Activated gamma-delta T cell treated with Interleukin-2 at 50 U/mL for 16 hours (primary cell): ENCODE results near the gene QKI.

ENCODE experiments used
- DNase-seq: peaks from one replicate; pipeline ENCODE4 v3.0.0-alpha.2; 2020

QKI gene

DNA sequence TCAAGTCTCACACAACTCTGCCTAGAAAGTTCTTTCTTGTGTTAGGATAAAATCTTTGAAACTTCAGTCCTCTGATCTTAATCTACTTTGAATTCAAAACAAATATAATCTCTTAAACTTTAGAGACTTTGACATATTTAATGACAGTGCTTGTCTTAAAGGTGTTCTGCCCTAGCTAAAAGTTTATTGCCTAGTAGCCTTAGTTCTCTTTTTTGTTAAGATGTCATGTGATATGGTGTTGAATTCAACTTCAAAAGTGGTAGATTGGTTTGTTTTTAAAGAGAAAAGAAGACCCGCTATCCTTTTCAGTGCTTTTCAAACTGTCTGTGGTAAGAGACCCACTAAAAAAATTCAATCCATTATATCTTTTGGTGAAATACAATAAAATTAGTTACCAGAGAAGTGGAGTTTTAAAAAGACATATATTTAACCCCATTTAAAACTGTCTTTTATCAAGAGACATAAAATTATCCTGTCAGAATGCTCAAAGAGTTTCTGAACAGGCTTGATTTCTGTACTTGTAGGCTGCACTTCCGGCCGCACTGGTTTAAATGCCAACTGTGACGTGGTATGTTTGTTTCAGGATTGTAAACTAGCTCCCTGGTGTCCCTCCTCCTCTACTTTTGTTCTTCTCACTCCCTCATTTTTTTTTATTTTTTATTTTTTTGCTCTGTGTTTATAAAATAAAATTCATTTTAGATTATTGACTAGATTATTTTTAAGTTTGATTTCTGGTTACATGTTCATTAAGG, 76.5 kb downstream of the QKI start:
- DNase-seq: no peak

GRCh38 chr6:163491737-163492300, 77.3 kb downstream of the QKI start:
- no peak for DNase-seq

- DNase-seq: no peak
These were observed 79.8 kb downstream of the QKI start for GRCh38 chr6:163494279-163494727.

DNA sequence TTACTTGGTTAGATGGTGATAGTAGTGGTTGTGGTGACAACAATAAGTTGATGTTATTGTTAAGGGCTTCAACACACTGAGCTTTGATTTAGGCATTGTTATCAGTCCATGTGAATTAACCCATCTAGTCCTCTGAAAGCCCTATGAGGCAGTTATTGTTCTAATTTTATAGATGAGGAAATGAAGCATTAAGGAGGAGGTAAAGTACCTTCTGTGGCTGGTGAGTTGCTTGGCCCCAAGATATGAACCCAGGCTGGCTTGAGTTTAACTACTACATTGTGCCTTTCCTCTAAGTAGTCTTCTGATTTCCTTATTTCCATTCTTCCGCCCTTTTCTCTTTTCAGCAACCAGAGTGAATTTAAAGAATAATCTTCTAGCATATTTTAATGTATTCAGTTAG, 81.7 kb downstream of the QKI start:
- DNase-seq: no peak

- DNase-seq: no peak
These were observed 85.6 kb downstream of the QKI start for GRCh38 chr6:163500105-163500504.

DNA sequence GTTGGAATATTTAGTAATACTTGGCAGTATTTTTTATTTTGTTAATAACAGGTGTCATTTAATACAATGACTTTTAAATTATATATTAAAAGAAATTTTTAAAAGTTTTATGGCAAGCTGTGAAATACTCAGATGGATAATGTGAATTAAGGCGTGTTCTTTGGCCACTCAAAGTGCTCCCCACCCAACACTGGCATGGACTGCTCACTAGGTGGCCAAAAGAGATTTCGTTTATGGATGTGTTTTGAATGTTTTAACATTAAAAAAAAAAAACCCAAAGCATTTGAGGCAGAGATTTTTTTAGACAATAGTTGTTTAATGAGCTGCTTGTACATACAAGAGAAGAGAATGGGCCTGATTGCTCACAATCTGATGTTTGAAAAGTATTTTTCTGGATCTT, 86.5 kb downstream of the QKI start:
- DNase-seq: no peak

DNA sequence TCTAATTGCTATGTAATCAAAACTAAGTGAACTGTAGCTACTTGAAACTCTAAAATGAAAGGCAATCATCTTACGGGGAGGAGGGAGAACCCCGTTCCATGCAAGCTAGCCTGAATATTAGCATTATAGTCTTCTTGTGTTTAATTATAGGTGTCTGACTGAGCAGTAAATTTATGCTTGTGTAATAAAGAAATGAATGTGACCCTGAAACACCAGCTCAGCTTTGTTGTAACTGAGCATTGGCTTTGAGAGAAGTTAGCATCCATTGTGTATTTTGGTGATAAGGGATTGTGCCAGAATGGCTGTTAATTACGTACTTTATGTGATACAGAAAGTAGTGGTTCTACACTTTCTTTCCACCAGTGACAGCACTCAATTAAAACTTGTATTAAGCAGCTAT, 86.9 kb downstream of the QKI start:
- DNase-seq: no peak

DNA sequence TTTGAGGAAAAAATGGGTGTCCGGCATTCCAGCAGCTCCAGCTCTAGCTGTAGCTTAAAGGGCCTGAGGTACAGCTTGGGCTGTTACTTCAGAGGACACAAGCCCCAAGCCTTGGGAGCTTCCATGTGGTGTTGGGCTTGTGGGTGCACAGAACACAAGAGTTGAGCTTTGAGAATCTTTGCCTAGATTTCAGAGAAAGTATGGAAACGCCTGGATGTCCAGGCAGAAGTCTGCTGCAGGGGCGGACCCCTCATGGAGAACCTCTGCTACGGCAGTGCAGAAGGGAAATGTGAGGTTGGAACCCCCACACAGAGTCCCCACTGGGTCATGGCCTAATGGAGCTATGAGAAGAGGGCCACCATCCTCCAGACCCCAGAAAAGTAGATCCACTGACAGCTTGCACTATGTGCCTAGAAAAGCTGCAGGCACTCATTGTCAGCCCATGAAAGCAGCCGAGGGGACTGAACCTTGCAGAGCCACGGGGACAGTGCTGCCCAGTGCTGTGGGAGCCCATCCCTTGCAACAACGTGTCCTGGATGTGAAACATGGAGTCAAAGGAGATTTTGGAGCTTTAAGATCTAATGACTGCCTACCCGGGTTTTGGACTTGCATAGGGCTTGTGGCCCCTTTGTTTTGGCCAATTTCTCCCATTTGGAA, 90.6 kb downstream of the QKI start:
- no peak for DNase-seq

GRCh38 chr6:163507965-163508364, 93.4 kb downstream of the QKI start:
- no peak for DNase-seq

- DNase-seq: no peak
These were observed 98.5 kb downstream of the QKI start for GRCh38 chr6:163513003-163513402.

DNA sequence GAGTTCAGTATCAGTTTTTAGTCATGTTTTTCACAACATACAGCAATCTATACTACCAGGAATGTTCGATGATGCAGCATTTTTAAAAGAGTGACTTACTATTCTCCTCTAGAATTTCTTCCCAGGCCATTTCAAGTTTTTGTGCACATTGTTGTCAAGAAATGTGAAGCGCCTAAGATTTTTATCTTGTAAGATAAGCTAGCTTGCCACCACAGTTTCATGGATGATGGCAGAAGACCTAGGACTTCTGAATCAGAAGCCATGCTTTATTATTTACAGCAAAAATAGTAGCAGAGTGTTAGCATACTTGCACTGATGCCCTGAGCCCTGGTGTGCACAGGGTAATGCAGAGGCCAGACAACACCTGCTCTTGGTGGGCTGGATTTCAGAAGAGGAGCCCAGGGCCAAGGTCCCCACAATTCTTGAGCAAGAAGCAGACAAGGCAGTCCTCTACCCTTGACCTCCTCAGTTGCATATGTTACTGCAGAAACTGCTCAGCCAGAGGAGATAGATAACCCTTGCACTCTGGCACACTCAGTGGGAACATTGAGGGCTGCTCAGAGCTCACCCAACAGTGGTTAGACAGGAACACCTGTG, 99.2 kb downstream of the QKI start:
- DNase-seq: no peak

DNA sequence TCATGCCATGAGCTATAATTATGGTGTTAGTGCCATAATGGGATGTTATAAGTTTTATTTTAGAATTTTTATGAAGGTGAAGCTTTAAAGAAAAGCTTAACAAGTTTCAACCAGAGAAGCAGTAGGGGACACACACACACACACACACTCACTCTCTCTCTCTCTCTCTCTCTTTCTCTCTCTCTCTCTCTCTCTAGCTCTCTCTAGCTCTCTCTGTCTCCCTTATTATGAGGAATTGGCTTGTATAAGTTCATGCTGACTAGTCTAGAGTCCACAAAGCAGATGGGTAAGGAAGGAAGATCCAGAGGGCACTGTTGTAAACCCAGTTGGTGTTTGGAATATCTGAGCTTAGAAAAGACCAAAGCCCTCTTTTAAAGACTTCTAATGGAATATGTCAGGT, 102.4 kb downstream of the QKI start:
- no peak for DNase-seq

- no peak for DNase-seq
These were observed 106.4 kb downstream of the QKI start for GRCh38 chr6:163520956-163521355.

GRCh38 chr6:163522033-163522432, 107.5 kb downstream of the QKI start:
- DNase-seq: no peak

DNA sequence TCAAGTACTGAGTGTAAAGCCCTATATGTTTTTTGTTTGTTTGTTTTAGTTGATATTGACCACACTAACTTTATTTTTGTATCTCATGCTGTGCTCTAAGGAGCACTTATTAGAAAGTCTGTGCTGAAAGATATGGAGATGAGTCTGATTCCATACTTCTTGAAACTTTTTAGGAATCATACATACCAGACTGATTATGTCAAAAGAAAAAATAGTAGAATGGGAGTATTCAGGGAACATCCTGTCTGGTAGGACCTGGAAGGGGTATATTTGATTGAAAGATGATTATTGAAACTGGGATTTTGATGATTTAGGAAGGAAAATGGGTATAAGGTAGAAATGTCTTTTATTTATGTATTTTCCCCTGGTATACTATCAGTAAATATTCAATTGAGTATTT, 111.4 kb downstream of the QKI start:
- DNase-seq: no peak

DNA sequence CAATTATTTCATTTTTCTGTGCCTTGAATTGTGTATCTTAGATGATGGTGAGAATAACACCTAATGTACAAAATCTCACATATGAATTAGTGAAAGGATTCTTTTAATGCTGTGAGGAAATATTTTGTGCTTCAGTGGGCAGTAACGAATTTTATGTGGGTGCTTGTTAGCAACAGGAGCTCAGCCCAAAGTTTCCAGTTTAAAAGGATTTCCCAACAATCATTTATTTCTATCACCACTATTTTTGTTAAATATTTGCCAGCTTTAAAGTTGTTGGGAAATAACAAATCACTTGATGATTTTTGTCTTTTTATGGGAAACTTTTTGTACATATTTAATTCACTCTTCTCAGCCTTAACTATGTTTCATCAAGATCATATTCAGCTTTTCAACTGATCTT, 111.8 kb downstream of the QKI start:
- no peak for DNase-seq

GRCh38 chr6:163527291-163527690, 112.8 kb downstream of the QKI start:
- no peak for DNase-seq

GRCh38 chr6:163529605-163530004, 115.1 kb downstream of the QKI start:
- no peak for DNase-seq

DNA sequence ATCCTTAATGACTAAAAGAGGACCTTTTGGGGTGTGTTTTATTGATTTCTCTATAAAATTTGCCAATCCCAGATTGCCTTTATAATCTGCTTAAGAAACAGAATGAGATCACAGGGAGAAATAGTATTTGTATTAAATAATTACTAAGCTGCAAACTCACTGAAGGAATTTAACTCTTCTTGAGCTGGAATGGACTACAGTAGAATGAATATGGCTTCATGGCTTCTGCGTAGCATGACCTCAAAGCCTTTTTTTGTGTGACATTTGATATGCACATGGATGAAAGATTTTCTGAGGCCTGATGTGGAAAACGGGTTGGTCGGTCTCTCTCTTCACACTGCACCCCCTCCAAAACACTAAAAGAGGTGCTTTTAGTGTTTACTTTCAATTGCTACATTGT, 115.9 kb downstream of the QKI start:
- no peak for DNase-seq

GRCh38 chr6:163531122-163531521, 116.6 kb downstream of the QKI start:
- DNase-seq: no peak

GRCh38 chr6:163532526-163533078, 118.1 kb downstream of the QKI start:
- no peak for DNase-seq

- no peak for DNase-seq
These were observed 118.9 kb downstream of the QKI start for GRCh38 chr6:163533443-163533842.

DNA sequence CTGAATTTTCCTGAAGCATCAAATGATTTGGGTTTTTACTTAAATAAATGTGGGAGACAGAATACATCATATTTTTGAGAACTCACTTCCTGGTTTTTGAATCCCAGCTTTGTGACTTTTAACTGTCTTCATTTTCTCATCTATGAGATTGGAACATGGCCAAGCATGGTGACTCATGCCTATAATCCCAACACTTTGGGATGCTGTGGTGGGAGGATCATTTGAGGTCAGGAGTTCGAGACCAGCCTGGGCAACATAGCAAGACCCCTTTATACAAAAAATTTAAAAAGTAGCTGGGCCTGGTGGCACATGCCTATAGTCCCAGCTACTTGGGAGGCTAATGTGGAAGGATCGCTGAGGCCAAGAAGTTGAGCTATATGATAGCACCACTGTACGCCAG, 122.3 kb downstream of the QKI start:
- DNase-seq: no peak

- no peak for DNase-seq
These were observed 123.8 kb downstream of the QKI start for GRCh38 chr6:163538331-163538730.
